GM12875 (cell line): ENCODE measurements around the gene ENOX1.

Experiments
- H3K4me3 ChIP-seq: one replicate; pipeline ENCODE4 v1.5.1; 2011; ENCODE audit warnings: low read depth, low read length, control low read depth
- CTCF ChIP-seq: IDR thresholded peaks from 2 replicates; pipeline ENCODE4 v1.5.1; 2011; ENCODE audit warnings: low read depth, mild to moderate bottlenecking, control low read depth, inconsistent platforms, low read length, moderate library complexity, borderline replicate concordance; ENCODE audit not compliant: insufficient read depth

The ENOX1 gene

GRCh38 chr13:43348397-43348796, 438.4 kb downstream of the ENOX1 start:
- TF ChIP-seq CTCF = no peak
- no peak overlapping the region for H3K4me3 ChIP-seq

GRCh38 chr13:43347877-43348276, 438.9 kb downstream of the ENOX1 start:
- no peak overlapping the region for H3K4me3 ChIP-seq
- no peak for TF ChIP-seq CTCF

- no peak overlapping the region for H3K4me3 ChIP-seq
- TF ChIP-seq CTCF = no peak
Observed at GRCh38 chr13:43346427-43346826, 440.3 kb downstream of the ENOX1 start.

GRCh38 chr13:43343645-43344044, 443.1 kb downstream of the ENOX1 start:
- TF ChIP-seq CTCF = no peak
- no peak overlapping the region for H3K4me3 ChIP-seq

GRCh38 chr13:43339805-43340550, 446.8 kb downstream of the ENOX1 start:
- no peak for TF ChIP-seq CTCF
- H3K4me3 ChIP-seq = no peak overlapping the region

GRCh38 chr13:43339145-43339804, 447.5 kb downstream of the ENOX1 start:
- no peak overlapping the region for H3K4me3 ChIP-seq
- TF ChIP-seq CTCF = no peak

GRCh38 chr13:43335764-43336163, 451.0 kb downstream of the ENOX1 start:
- H3K4me3 ChIP-seq = no peak overlapping the region
- TF ChIP-seq CTCF = no peak
